Testis (tissue), 3 donors: Measurements from ENCODE around the gene ATP2B2. TPM values are rescaled to one million over a fixed set of nuclear protein-coding genes. Genes with fewer than 3 reads are reported as not detected.

Source experiments
- DNase-seq: peaks from one replicate; pipeline ENCODE4 v3.0.0-alpha.2; 2019
- H3K27ac ChIP-seq, 2 donors: fragments of 200-600 bp; sonication (generic); one replicate each; pipeline ENCODE4 v1.5.1; 2019
- H3K27me3 ChIP-seq: fragments of 200-600 bp; sonication (generic); one replicate; pipeline ENCODE4 v1.5.1; 2019
- H3K36me3 ChIP-seq: fragments of 200-600 bp; sonication (generic); one replicate; pipeline ENCODE4 v1.5.1; 2017; ENCODE audit warnings: low read depth; ENCODE audit errors: missing control alignments
- H3K4me1 ChIP-seq: fragments of 200-600 bp; sonication (generic); one replicate; pipeline ENCODE4 v1.5.1; 2019
- H3K4me3 ChIP-seq, 2 donors: fragments of 200-600 bp; sonication (generic); one replicate each; pipeline ENCODE4 v1.5.1; 2017 to 2019
- H3K9me3 ChIP-seq: fragments of 200-600 bp; sonication (generic); one replicate; pipeline ENCODE4 v1.5.1; 2017
- CTCF ChIP-seq, 3 experiments: fragments of 450-650 bp in 2 of 3; fragments of 200-600 bp in 1 of 3; sonication (generic) in 1 of 3; IDR thresholded peaks; one replicate each; pipeline ENCODE4 v1.5.1; 2016 to 2019; ENCODE audit warnings: antibody characterized with exemption in 3 of 3, mild to moderate bottlenecking in 2 of 3, moderate library complexity in 1 of 3
- POLR2A ChIP-seq: fragments of 450-650 bp; IDR thresholded peaks from one replicate; pipeline ENCODE4 v1.6.1; 2017; ENCODE audit warnings: antibody characterized with exemption, mild to moderate bottlenecking, moderate library complexity
- whole genome bisulfite sequencing, 2 donors: methylation state at CpG; one replicate each; pipeline ENCODE4 v1.1.5; 2018; 5-methylcytosine and 5-hydroxymethylcytosine counted together
- intact Hi-C: fragments of 100-400 bp; cut with DNase I; formaldehyde crosslinking; loops from one replicate; pipeline ENCODE4 v1.15.1; 2023; ENCODE audit warnings: low total_unique reads
- polyA plus RNA-seq: library from polyadenylated mRNA; stranded (reverse); fragments of 350-450 nt; fragmentation: Illumina TruSeq; extraction: RNeasy Lipid Tissue Mini Kit (QIAGEN cat#74804); gene quantifications from one replicate; pipeline ENCODE4 v1.2.3, GENCODE V29; 2014; ENCODE audit warnings: low read depth, low replicate concordance; ENCODE audit not compliant: insufficient read depth
- total RNA-seq, 2 donors: library from RNA; depleted of rRNA; stranded (reverse); fragments of >200 nt; gene quantifications; one replicate each; pipeline ENCODE4 v1.2.3, GENCODE V29; 2016

Gene ATP2B2
- total and polyA plus RNA-seq, 3 donors from 2014 or later, result 1.1 to 2.9 (median 1.8) TPM

GRCh38 chr3:10552631-10552943 is 47.2 kb upstream of the ATP2B2 start:
- Histone ChIP-seq H3K27ac (no peak overlapping the region), H3K4me3 (no peak overlapping the region), H3K27me3 (no peaks in the 10 kb centered on the region), H3K36me3 (no peaks in the 10 kb centered on the region), H3K9me3 (no peaks in the 10 kb centered on the region), H3K4me1 (no peaks in the 10 kb centered on the region)
- 79 to 85% methylated on average over 1 of the region's 1 CpG for whole genome bisulfite sequencing, 2 donors
- intact Hi-C loops, result no loop called here
- TF ChIP-seq CTCF (IDR thresholded peaks at IDR 0.05) (no peak), POLR2A (no peak)
- DNase-seq, result no peak

GRCh38 chr3:10551821-10552630 is 46.6 kb upstream of the ATP2B2 start:
- intact Hi-C loops, result no loop called here
- Histone ChIP-seq H3K9me3 (no peaks in the 10 kb centered on the region), H3K27me3 (no peaks in the 10 kb centered on the region), H3K27ac (no peak overlapping the region), H3K4me3 (no peak overlapping the region), H3K36me3 (no peaks in the 10 kb centered on the region), H3K4me1 (no peaks in the 10 kb centered on the region)
- DNase-seq, result peak; percentile 22
- TF ChIP-seq CTCF (IDR thresholded peaks at IDR 0.05), result no peak
- no peak for TF ChIP-seq POLR2A
- 85% methylated on average over 15 to 19 of the region's 19 CpGs for WGBS, 2 donors

- H3K36me3 ChIP-seq, result no peaks in the 10 kb centered on the region
- H3K4me1 ChIP-seq, result no peaks in the 10 kb centered on the region
- no peaks in the 10 kb centered on the region for H3K27me3 ChIP-seq
- no peak overlapping the region for H3K4me3 ChIP-seq
- 83 to 87% methylated on average over 9 of the region's 9 CpGs for WGBS, 2 donors
- H3K27ac ChIP-seq, result no peak overlapping the region
- intact Hi-C loops, result no loop called here
- TF ChIP-seq POLR2A, result no peak
- TF ChIP-seq CTCF (IDR thresholded peaks at IDR 0.05), result no peak
- DNase-seq, result no peak
- no peaks in the 10 kb centered on the region for H3K9me3 ChIP-seq
Measured at GRCh38 chr3:10551139-10551538, 45.8 kb upstream of the ATP2B2 start.

- no peaks in the 10 kb centered on the region for H3K36me3 ChIP-seq
- no peaks in the 10 kb centered on the region for H3K9me3 ChIP-seq
- intact Hi-C loops, result no loop called here
- TF ChIP-seq POLR2A, result no peak
- TF ChIP-seq CTCF (IDR thresholded peaks at IDR 0.05), result no peak
- WGBS, 2 donors, result 76 to 77% methylated on average over 6 to 10 of the region's 10 CpGs
- H3K4me3 ChIP-seq, result no peak overlapping the region
- no peak overlapping the region for H3K27ac ChIP-seq
- H3K4me1 ChIP-seq, result no peaks in the 10 kb centered on the region
- no peaks in the 10 kb centered on the region for H3K27me3 ChIP-seq
- DNase-seq, result no peak
Measured at GRCh38 chr3:10550705-10551104, 45.3 kb upstream of the ATP2B2 start.
